SHP77 (cell line): ENCODE data around the gene PRSS38.
"Not testable (repeated sequence)": the region's sequence is repeated elsewhere in the genome, so short reads cannot be mapped to it uniquely, and the experiment has no call there.

Experiments used
- DNase-seq, 2 experiments: peaks; one replicate each; lab custom pipeline; 2025; lab: John Stamatoyannopoulos, UW

The PRSS38 gene

DNA sequence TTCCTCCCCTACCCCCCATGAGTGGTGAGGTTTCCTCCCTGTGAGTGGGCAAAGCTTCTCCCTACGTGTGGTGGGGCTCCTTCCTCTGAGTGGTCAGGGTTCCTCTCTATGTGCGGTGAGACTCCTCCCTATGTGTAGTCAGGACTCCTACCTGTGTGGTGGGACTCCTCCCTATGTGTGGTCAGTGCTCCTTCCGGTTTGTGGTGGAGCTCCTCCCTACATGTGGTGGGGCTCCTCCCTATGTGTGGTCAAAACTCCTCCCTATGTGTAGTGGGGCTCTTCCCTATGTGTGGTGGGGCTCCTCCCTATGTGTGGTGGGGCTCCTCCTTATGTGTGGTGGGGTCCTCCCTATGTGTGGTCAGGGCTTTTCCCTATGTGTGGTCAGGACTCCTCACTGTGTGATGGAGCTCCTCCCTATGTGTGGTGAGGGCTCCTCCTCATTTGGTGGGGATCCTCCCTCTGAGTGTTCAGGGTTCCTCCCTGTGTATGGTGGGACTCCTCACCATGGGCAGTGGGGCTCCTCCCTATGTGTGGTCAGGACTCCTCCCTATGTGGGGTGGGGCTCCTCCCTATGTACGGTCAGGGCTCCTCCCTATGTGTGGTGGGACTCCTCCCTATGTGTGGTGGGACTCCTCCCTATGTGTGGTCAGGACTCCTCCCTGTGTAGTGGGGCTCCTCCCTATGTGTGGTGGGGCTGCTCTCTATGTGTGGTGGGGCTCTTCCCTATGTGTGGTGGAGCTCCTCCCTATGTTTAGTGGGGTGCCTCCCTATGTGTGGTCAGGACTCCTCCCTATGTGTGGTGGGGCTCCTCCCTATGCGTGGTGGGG, 29.1 kb downstream of the PRSS38 start:
- no peak for DNase-seq

GRCh38 chr1:227845147-227845458, 29.6 kb downstream of the PRSS38 start:
- DNase-seq: no peak

DNA sequence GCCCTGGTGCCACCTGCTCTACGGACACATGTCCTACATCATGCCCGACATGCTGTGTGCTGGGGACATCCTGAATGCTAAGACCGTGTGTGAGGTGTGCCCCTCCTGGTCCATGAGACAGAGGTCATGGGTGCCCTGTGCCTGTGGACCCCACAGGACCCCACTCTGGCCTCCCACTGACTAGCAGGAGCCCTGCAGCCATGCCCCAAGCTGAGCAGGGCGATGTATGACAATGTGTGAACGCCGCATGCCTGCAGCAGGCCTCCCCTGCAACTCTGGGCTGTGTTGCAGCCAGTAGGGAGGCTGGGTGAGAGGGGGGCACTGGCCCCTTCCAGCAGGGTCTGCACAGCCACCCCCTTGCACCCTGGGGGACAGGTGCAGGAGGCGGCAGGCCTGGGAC, 30.0 kb downstream of the PRSS38 start:
- no peak for DNase-seq

- no peak for DNase-seq
These were observed 30.9 kb downstream of the PRSS38 start for GRCh38 chr1:227846265-227846858.

DNA sequence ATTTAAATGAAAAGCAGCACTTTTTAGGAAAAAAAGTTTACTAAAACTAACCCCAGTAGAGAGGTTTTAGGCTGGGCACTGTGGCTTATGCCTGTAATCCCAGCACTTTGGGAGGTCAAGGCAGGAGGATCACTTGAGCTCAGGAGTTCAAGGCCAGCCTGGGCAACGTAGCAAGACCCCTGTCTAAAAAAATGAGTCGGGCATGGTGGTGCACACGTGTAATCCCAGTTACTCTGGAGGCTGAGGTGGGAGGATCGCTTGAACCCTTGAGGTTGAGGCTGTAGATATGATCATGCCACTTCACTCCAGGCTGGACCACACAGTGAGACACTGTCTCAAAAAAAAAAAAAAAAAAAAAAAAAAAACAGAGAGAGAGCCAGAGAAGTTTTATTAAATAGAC, 31.6 kb downstream of the PRSS38 start:
- not testable (repeated sequence) for DNase-seq

DNA sequence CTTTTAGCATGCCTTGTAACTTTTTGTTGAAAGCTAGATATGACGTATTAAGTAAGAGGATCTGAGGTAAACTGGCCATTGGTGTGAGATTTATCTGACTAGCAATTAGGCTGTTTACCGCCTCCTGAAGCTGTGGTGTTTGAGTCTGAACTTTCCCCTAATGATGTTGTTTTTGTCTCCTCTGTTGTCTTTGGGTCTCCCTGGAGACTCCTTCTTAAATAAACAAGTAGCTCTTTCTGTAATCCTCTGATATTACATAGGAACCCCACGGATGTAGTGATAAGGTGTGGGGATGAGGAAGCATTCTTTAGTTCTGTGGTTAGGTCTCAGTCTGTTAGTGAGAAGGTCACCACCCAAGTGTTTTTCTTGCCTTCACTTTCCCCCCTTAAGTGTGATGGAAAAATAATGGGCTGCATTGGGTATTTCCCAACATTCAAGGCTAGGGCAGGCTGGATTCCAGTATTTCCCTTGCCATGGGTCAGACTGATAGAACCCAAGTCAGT, 33.0 kb downstream of the PRSS38 start:
- DNase-seq: no peak

- DNase-seq: no peak
These were observed 33.8 kb downstream of the PRSS38 start for GRCh38 chr1:227849251-227849650.

GRCh38 chr1:227854189-227854588, 38.7 kb downstream of the PRSS38 start:
- DNase-seq: no peak

DNA sequence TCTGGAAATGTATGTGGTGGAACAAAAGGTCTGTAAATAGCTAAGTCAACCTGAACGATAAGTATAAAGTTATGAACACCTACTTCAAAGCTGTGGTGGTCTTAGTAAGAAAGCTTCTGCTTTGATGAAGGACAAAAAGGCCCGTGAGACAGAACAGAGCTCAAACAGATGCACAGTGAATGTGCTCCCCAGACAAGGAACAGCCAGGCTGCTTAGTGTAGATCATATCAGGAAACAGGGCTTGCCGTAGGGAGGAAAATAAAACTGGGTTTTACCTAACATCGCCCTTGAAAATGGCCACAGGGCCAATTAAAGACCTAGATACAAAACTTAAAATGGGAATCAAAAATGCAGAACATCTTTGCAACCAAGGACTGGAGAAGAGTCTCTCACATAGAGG, 40.2 kb downstream of the PRSS38 start:
- no peak for DNase-seq

GRCh38 chr1:227856147-227856858, 40.8 kb downstream of the PRSS38 start:
- no peak for DNase-seq

DNA sequence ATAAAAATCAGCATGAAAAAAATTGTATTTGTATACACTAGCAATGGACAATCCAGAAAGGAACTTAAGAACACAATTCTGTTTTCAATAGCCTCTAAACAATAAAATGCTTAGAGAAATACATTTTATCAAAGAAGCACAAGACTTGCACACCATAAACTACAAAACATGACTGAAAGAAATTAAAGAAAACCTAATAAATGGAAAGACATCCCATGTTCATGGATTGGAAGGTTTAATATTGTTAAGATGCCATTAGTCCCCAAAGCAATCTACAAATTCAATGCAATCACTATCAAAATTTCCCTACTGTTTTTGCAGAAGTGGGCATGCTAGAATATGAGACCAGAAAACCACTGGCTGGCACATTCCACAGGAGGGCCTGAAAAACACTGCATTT, 49.4 kb downstream of the PRSS38 start:
- no peak for DNase-seq

GRCh38 chr1:227869279-227869842, 53.9 kb downstream of the PRSS38 start:
- no peak for DNase-seq

DNA sequence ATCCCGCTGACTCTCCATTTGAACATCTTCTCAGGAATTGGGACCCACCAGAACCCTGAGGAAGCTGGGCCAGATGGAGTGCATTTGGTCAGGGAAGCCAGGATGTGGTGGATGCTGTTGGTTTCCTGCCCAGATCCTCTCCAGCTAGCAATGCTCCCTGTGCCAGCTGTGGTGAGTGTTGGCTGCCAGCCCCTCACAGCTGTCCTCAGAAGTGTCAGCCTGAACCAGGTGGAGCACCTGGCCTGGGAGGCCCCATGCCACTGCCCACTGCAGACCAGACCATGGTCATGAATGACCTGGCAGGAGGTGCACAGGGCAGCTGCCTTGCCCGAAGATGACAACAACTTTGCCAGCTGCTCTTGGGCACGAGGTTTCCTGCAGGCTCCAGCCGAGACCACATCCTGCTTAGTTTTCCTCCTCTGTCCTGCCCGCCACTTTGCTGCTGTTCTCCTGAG, 54.4 kb downstream of the PRSS38 start:
- peak in 1 of 2 experiments; percentile 34 for DNase-seq

DNA sequence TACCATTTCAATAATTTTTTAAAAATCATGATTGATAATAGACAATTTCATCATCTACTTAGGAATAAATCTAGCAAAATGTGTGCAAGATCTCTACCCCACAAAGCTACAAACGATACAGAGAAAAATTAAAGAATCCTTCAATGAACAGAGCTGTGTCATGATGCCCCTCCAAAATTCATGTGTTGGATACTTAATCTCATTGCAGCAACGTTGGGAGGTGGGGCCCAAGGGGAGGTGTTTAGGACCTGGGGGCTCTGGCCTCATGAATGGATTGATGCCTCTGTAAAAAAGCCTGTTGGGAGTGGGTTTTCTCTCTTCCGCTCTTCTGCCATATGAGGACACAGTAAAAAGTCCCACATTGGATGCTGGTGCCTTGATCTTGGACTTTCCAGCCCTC, 54.9 kb downstream of the PRSS38 start:
- DNase-seq: no peak

GRCh38 chr1:227871892-227872291, 56.4 kb downstream of the PRSS38 start:
- DNase-seq: not testable (repeated sequence)

- not testable (repeated sequence) for DNase-seq
These were observed 62.3 kb downstream of the PRSS38 start for GRCh38 chr1:227877810-227878209.

GRCh38 chr1:227880342-227880924, 65.0 kb downstream of the PRSS38 start:
- no peak for DNase-seq

DNA sequence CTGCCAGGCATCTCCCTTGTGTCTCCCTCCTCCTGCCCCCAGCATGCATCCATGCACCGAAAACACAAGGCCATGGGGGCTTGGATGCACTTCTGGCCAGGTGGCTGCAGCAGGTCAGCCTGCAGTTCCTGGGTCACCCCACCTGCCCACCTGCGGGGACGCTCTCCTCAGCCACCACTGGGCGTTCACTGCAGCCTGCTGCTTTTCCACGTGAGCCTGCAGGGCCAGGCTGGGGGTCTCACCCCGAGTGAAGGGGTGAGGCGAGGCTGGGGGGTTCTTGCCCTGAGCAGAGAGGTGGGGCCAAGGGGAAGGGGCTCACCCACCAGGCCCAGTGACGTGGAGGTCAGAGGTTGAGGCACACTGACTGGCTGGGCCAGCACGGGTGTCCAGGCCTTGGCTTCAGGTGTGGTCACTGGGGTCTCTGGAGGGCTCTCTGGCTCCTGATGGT, 67.6 kb downstream of the PRSS38 start:
- DNase-seq: no peak

DNA sequence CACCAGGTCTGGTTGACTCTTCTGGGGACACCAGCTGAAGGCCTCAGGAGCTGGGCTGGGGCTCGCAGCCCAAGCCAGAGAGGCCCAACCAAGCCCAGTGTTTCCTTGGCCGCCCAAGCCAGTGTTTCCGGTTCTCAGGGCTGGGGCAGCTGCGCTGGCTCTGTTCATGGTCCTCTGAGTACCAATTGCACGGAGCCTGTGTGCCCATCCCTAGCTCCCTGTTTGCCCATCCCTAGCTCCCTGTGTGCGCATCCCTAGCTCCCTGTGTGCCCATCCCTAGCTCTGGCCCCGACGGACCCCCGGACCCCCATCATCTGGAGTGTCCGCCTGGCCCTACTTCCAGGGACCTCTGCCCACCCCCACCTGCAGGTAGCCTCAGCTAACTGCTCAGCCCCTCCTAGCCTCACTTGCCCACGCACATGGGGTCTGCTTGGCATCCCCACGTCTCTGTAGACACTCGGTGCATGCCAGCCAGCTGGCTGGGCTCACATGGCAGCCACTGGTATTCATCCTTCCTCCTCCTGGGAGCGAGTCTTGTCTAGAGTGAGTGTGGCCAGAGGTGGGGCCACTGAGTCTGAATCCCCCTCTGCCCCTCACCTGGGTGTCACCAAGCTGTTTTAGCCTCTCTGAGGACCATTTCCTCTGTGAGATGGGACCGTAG, 68.3 kb downstream of the PRSS38 start:
- DNase-seq: no peak

GRCh38 chr1:227884370-227885134, 69.1 kb downstream of the PRSS38 start:
- DNase-seq: no peak

- DNase-seq: no peak
These were observed 69.7 kb downstream of the PRSS38 start for GRCh38 chr1:227885135-227885647.
